ENCODE measurements around the gene GLYAT.

DNA sequence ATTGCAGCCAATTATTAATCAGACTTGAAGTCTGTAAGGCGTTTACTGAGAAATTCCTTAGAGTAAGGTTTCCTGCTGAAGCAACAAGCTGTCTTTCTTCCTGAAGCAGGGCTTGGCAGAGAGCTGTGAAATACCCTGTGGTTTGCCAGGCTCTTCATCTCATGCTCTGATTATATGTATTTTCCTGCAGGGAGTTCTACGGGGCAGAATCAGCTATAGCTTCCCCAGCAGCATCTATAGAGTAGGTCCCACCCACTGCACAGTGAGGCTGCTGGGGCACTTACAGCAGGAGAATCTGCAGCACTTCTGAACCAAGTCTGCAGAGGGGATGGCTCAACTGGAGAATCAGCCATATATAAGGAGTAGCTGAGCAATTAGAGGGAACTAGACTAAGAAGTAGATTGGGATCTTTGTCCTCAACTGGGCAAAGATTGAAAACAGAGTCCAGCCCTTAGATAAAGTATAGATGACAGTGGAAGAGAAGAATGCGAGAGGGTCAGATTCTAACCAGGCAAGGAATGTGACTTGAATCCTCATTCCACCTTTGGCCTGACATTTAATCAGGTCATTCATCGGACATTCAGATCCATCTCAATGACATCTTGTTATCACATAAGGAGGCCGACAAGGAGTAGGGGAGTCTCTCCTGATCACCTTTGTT, 71.7 kb downstream of the GLYAT start:
- TF ChIP-seq, protein P1, sequence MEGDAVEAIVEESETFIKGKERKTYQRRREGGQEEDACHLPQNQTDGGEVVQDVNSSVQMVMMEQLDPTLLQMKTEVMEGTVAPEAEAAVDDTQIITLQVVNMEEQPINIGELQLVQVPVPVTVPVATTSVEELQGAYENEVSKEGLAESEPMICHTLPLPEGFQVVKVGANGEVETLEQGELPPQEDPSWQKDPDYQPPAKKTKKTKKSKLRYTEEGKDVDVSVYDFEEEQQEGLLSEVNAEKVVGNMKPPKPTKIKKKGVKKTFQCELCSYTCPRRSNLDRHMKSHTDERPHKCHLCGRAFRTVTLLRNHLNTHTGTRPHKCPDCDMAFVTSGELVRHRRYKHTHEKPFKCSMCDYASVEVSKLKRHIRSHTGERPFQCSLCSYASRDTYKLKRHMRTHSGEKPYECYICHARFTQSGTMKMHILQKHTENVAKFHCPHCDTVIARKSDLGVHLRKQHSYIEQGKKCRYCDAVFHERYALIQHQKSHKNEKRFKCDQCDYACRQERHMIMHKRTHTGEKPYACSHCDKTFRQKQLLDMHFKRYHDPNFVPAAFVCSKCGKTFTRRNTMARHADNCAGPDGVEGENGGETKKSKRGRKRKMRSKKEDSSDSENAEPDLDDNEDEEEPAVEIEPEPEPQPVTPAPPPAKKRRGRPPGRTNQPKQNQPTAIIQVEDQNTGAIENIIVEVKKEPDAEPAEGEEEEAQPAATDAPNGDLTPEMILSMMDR (IDR thresholded peaks at IDR 0.05; ENCODE audit: low read depth, low read length), result no peak
- TF ChIP-seq EZH2phosphoT487 (IDR thresholded peaks at IDR 0.05; ENCODE audit: low read depth), result no peak
